ENCODE results near the gene ZFP1.

The ZFP1 gene

GRCh38 chr16:75160386-75160785 is 12.1 kb downstream of the ZFP1 start:
- DNase-seq (ENCODE audit: low read depth), result no peak

- no peak for DNase-seq (ENCODE audit: low read depth)
These were observed 21.6 kb downstream of the ZFP1 start for GRCh38 chr16:75169899-75170405.

DNA sequence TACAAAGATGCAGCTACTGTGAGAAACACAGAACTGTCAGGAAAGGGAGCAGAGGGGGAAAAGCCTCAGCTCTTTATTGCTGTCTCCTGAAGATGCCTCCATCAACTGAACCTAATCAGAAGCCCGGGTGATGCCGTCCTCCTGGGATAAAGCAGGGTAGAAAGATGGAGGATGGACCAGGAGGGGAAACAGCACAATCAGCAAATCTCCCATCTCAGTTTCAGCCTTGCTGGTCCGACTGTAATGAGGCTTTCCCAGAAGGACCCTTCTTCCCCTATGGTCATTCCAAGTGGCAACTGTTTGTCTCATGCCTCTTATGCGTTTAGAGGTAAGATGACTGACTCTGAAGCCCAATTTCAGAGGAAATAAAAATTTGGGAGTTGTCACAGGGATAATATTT is 24.3 kb downstream of the ZFP1 start:
- DNase-seq (ENCODE audit: low read depth), result no peak

- no peak for DNase-seq (ENCODE audit: low read depth)
These were observed 26.8 kb downstream of the ZFP1 start for GRCh38 chr16:75175074-75175473.

GRCh38 chr16:75176926-75177325 is 28.6 kb downstream of the ZFP1 start:
- no peak for DNase-seq (ENCODE audit: low read depth)

DNA sequence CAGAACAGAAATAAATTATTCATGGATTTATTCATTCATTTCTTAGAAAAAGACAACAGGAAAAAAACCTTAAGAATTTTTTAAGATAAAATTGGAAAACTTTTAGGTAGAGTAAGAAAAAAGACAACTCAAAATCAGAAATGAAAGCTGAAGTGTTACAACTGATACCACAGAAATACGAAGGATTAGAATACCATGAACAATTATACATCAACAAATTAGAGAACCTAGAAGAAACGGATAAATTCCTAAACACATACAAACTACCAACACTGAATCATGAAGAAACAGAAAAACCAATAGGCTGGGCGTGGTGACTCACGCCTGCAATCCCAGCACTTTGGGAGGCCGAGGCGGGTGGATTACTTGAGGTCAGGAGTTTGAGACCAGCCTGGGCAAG is 30.9 kb downstream of the ZFP1 start:
- DNase-seq (ENCODE audit: low read depth), result no peak

DNA sequence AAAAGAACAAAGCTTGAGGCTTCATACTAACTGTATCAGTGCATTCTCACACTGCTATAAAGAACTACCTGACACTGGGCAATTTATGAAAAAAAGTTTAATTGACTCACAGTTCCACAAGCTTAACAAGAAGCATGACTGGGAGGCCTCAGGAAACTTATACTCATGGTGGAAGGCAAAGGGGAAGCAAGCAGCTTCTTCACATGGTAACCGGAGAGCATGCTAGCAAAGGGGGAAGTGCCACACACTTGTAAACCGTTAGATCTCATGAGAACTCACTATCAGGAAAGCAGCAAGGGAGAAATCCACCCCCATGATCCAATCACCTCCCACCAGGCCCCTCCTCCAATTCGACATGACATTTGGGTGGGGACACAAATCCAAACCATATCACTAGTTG is 33.3 kb downstream of the ZFP1 start:
- no peak for DNase-seq (ENCODE audit: low read depth)

- no peak for DNase-seq (ENCODE audit: low read depth)
These were observed 40.6 kb downstream of the ZFP1 start for GRCh38 chr16:75188832-75189477.

- no peak for DNase-seq (ENCODE audit: low read depth)
These were observed 41.4 kb downstream of the ZFP1 start for GRCh38 chr16:75189638-75190245.

GRCh38 chr16:75192606-75193264 is 44.4 kb downstream of the ZFP1 start:
- DNase-seq (ENCODE audit: low read depth), result no peak

DNA sequence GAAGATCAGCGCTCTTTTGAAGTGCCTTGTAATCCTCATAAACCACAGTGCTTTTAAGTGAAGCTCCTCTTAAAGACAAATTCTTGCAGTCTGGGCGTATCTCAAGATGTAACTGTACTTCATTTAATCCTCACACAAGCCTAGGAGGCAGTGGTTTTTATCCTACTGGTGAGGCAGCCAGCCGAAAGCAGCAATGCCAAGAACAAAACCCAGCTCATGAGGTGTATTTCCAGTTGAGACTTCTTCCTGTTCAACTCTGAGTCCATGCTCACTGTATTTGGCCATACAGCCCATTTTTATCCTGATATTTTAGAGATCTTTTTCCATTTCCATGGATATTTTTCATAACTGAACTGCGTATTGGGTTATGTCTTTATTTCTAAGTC is 44.9 kb downstream of the ZFP1 start:
- DNase-seq (ENCODE audit: low read depth), result no peak

DNA sequence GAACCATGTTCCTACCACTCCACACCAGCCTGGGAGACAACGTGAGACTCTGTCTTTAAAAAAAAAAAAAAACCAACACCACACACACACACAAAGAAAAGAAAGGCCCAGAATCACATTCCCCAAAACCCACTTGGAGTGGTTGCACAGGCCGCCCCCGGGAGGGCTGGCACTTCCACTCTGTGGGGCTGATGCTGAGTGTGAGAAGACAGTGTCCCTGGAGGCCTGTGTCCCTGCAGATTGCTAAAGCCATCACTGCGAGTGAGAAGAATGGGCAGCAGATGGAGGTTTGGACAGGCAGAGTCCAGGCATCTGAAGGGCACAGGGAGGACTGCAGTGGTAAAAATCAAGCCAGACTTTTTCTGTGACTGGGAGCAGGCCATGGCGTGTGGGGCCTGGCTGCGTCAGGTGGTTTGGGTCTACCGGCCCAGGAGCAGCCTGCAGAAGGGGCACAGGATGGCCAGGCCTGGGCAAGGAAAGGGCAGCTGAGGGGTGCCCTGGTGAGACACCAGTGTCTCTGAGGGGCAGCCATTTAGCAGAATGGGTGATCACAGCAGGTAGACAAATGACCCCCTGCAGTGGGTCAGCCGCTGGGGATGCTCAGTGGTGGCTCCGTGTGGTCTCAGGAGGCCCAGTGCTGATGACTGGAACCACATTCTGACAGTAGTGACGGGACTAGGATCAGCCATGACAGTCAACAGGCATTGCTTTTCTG is 45.6 kb downstream of the ZFP1 start:
- no peak for DNase-seq (ENCODE audit: low read depth)

DNA sequence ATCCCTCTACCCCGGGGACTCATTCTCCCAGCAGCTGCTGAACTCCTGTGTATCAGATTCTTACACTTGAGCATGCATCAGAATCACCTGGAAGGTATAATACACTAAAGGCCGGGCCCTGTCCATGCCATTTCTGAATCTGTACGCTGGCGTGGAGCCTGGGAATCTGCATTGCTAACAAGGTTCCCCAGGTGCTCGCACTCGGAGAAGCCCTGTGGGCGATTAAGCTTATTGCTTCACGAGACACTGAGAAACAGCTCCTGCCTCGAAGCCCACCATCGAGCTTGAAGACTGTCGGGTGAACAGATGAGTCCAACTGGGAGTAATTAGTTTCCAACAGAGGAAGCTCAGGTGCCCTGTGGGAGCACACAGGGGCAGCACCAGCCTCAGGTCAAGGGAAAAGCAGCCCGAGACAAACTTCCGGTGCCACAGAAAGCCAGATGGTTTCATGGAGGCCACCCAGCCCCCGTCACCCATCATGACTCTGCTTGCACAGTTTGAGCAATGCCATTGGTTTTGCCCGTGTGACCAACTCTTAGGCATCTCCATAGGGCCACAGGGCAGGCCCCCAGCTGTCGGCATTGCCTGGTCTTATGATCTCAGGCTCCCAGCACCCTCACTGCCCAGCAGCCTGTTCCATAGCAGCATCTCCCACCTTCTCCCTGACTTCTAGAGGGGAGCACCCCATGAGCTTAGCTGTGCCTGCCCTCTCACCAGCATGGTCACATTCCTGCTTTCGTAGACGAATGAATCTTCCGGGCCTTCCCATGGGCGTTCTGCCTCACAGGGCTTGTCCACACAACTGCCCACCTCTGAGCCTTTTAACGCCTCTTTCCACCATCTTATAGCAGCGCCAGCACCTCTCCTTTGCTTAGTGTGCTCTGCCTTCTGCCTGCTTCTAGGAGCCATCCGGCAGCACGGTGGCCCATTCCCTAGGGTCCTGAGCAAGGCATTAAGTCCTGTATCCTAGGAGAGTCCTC is 47.8 kb downstream of the ZFP1 start:
- no peak for DNase-seq (ENCODE audit: low read depth)

GRCh38 chr16:75196836-75197235 is 48.5 kb downstream of the ZFP1 start:
- DNase-seq (ENCODE audit: low read depth), result no peak

DNA sequence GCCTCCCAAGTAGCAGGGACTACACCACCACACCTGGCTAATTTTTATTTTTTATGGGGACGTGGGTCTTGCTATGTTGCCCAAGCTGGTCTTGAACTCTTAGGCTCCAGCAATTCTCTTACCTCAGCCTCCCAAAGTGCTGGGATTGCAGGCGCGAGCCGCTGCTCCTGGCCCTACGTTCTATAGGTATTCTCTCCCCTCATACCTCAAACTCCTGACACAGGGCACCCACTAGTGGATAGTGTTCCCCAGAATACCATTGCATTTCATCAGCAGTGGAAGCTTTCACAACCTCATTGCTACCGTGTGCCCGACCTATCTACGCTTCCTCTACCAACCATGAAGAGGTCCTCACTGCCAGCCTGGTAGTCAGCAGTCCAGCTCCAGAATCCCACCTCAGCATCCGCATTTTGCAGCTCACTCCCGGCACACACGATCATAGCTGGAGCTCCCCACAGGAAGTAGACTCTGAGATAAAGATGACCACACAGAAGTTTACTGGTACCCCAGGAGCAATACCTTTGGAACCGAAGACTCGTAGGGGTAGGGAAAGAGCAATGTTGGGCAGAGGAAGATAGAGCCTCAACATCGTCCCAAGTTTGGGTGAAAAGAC is 49.3 kb downstream of the ZFP1 start:
- DNase-seq (ENCODE audit: low read depth), result no peak

- DNase-seq (ENCODE audit: low read depth), result no peak
These were observed 49.8 kb downstream of the ZFP1 start for GRCh38 chr16:75198135-75198600.

- DNase-seq (ENCODE audit: low read depth), result no peak
These were observed 53.8 kb downstream of the ZFP1 start for GRCh38 chr16:75202069-75202590.

- no peak for DNase-seq (ENCODE audit: low read depth)
These were observed 54.8 kb downstream of the ZFP1 start for GRCh38 chr16:75203096-75203495.

DNA sequence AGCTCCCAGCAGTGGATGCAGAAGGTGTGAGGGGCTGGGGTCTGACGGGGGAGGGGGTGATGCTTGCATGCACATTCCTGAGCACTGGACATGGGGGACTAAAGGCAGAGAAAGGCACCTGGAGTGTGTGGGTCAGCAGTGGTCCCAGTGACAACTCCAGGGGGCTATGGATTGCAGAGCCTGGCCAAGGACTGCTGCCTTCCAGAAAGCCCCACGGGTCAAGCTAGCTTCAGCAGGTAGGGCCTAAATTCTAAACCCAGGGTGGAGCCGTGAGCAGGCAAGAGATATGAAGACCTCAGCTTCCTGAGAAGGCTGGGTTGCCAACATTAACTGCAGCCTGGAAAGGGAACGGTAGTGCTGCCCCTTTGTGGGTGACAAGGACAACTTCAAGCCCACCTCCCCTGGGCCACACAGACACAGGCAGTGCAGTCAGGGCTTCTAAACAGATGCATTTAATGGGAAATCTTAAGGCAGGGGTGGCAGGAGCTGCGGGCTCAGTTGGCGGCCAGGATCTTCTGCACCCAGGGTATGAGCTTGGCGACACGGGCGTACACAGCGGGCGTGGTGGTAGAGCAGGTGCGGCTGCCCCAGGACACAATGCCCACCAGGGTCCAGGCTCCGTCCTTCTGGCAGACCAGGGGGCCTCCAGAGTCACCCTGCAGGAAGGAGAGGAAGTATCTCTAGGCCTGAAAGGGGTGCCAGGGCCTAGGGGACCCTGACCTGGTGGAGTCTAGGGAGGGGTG is 55.5 kb downstream of the ZFP1 start:
- DNase-seq (ENCODE audit: low read depth), result no peak

GRCh38 chr16:75204410-75204758 is 56.1 kb downstream of the ZFP1 start:
- no peak for DNase-seq (ENCODE audit: low read depth)
